OCI-LY1 (cell line): ENCODE results near the gene SLC9A1.

Experiments
- H2AFZ ChIP-seq: fragments of 200-600 bp; sonication (generic), shearing (Covaris generic); 2 replicates; pipeline ENCODE4 v1.6.0; 2014; ENCODE audit warnings: antibody characterized with exemption, mild to moderate bottlenecking, low read length
- H3F3A ChIP-seq: fragments of 200-600 bp; sonication (generic), shearing (Covaris generic); 2 replicates; pipeline ENCODE4 v1.6.0; 2014; ENCODE audit warnings: mild to moderate bottlenecking, antibody characterized with exemption, low read length, moderate library complexity; ENCODE audit not compliant: insufficient read depth
- H3K27ac ChIP-seq: fragments of 200-600 bp; sonication (generic); 2 replicates; pipeline ENCODE4 v1.5.1; 2014; ENCODE audit warnings: low read length, mixed run types, mild to moderate bottlenecking, low read depth; ENCODE audit not compliant: poor library complexity, severe bottlenecking
- H3K27me3 ChIP-seq: fragments of 200-600 bp; sonication (generic); 2 replicates; pipeline ENCODE4 v1.6.0; 2014; ENCODE audit warnings: antibody characterized with exemption, mild to moderate bottlenecking, low read length, moderate library complexity; ENCODE audit not compliant: insufficient read depth
- H3K36me3 ChIP-seq: fragments of 200-600 bp; sonication (generic); 2 replicates; pipeline ENCODE4 v1.6.1; 2014; ENCODE audit warnings: mild to moderate bottlenecking, antibody characterized with exemption, low read length, moderate library complexity, mixed read lengths; ENCODE audit not compliant: insufficient read depth
- H3K4me1 ChIP-seq: fragments of 200-600 bp; sonication (generic); 2 replicates; pipeline ENCODE4 v1.5.1; 2014; ENCODE audit warnings: mild to moderate bottlenecking, low read length, moderate library complexity; ENCODE audit not compliant: insufficient read depth, severe bottlenecking
- H3K4me2 ChIP-seq: fragments of 200-600 bp; sonication (generic), shearing (Covaris generic); 2 replicates; pipeline ENCODE4 v1.6.1; 2014; ENCODE audit warnings: low read length
- H3K4me3 ChIP-seq: fragments of 200-600 bp; sonication (generic); 2 replicates; pipeline ENCODE4 v1.5.1; 2014; ENCODE audit warnings: low read length, low read depth, mild to moderate bottlenecking, mixed read lengths; ENCODE audit not compliant: poor library complexity, severe bottlenecking
- H3K79me2 ChIP-seq: fragments of 200-600 bp; shearing (Covaris generic); 2 replicates; pipeline ENCODE4 v1.6.1; 2016; ENCODE audit warnings: mixed run types, low read length, mixed read lengths; ENCODE audit not compliant: insufficient read depth
- H3K9ac ChIP-seq: fragments of 200-600 bp; sonication (generic), shearing (Covaris generic); 2 replicates; pipeline ENCODE4 v1.6.1; 2014; ENCODE audit warnings: mild to moderate bottlenecking, low read length, mixed read lengths
- H3K9me2 ChIP-seq: fragments of 200-600 bp; sonication (generic), shearing (Covaris generic); 2 replicates; pipeline ENCODE4 v1.6.1; 2014; ENCODE audit warnings: low read depth, mild to moderate bottlenecking, low read length, mixed read lengths
- H3K9me3 ChIP-seq: fragments of 200-600 bp; shearing (Covaris generic); 2 replicates; pipeline ENCODE4 v1.6.1; 2014; ENCODE audit warnings: low read length, mixed read lengths
- H4K20me1 ChIP-seq: fragments of 200-600 bp; sonication (generic), shearing (Covaris generic); 2 replicates; pipeline ENCODE4 v1.6.0; 2016; ENCODE audit warnings: mild to moderate bottlenecking, low read length; ENCODE audit not compliant: insufficient read depth
- CTCF ChIP-seq: fragments of 200-600 bp; sonication (generic), shearing (Covaris generic); IDR thresholded peaks from 2 replicates; pipeline ENCODE4 v1.5.1; 2017; ENCODE audit warnings: mild to moderate bottlenecking, antibody characterized with exemption, low read length, moderate library complexity, mixed read lengths
- EZH2 ChIP-seq: fragments of 200-600 bp; sonication (generic), shearing (Covaris generic); IDR thresholded peaks from 2 replicates; pipeline ENCODE4 v1.8.0; 2017; ENCODE audit warnings: borderline replicate concordance, mixed run types, mild to moderate bottlenecking, antibody characterized with exemption, low read length, moderate library complexity, mixed read lengths

Gene SLC9A1

GRCh38 chr1:27132624-27133023 is 22.3 kb downstream of the SLC9A1 start:
- no peak overlapping the region for H3K4me2 ChIP-seq
- no peaks in the 10 kb centered on the region for H3K36me3 ChIP-seq
- H3K79me2 ChIP-seq = no peaks in the 10 kb centered on the region
- no peak overlapping the region for H2AFZ ChIP-seq
- H3K4me3 ChIP-seq = no peak overlapping the region
- H3K27me3 ChIP-seq = no peaks in the 10 kb centered on the region
- no peaks in the 10 kb centered on the region for H4K20me1 ChIP-seq
- H3K27ac ChIP-seq = peak overlapping the region; percentile 34
- H3F3A ChIP-seq = no peaks in the 10 kb centered on the region
- no peaks in the 10 kb centered on the region for H3K9me2 ChIP-seq
- no peak overlapping the region for H3K9ac ChIP-seq
- peaks cover 40% of the 10 kb centered on the region for H3K4me1 ChIP-seq
- H3K9me3 ChIP-seq = no peaks in the 10 kb centered on the region
- no peak for TF ChIP-seq CTCF
- TF ChIP-seq EZH2 = no peak

DNA sequence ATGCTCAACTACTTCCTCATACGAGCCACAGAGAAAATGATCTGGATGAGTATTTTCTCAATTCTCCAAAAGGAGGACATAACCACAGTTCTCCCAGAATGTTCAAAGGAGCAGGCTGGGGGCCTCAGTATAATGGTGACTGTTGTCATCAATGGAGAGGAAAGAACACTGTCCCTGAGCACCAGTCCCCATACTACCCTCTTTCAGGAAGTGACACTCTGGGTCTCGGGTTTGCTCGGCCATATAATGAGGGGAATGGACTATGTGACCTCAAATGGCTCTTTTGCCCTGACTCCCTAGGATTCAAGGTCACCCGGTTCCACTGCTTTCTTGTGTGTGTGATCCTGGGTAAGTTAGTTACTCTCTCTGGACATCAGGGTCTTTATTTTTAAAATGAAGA is 22.8 kb downstream of the SLC9A1 start:
- TF ChIP-seq EZH2 (no peak), CTCF (no peak)
- H2AFZ ChIP-seq = no peak overlapping the region
- no peaks in the 10 kb centered on the region for H3K9me2 ChIP-seq

DNA sequence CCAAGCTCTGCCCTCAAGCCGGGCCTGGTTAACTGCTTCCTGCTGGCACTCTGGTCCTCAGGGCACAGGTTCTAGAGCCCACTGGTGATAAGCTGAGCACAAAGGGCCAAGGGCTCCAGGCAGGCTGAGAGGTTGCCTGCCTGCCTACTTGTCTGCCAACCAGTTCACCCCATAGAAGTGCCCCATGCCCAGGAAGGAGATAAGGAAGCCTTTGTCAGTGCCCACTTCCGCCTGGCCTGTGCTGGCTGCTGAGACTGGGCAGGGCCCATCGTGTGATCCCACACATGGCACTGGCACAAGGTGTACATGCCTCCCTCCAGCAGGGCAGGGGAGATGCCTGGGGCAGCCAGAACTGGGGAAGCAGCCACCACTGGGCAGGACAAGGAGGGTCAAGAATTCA is 24.1 kb downstream of the SLC9A1 start:
- Histone ChIP-seq H2AFZ (no peak overlapping the region), H4K20me1 (no peaks in the 10 kb centered on the region), H3K9me2 (no peaks in the 10 kb centered on the region), H3K27me3 (no peaks in the 10 kb centered on the region), H3K79me2 (no peaks in the 10 kb centered on the region), H3K4me2 (no peak overlapping the region), H3K9ac (no peak overlapping the region), H3K9me3 (no peaks in the 10 kb centered on the region), H3K4me3 (no peak overlapping the region), H3K36me3 (peaks cover 4% of the 10 kb centered on the region; the same call in 1 of the 2 replicates), H3F3A (no peaks in the 10 kb centered on the region), H3K27ac (no peak overlapping the region), H3K4me1 (peaks cover 22% of the 10 kb centered on the region)
- TF ChIP-seq CTCF (no peak), EZH2 (no peak)

More for the DNA sequence above, 22.8 kb downstream of the SLC9A1 start:
- no peaks in the 10 kb centered on the region for H3K27me3 ChIP-seq
- peak overlapping the region; percentile 34 for H3K27ac ChIP-seq
- no peak overlapping the region; the same call in 1 of the 2 replicates for H3K4me2 ChIP-seq
- H4K20me1 ChIP-seq = no peaks in the 10 kb centered on the region
- H3K9ac ChIP-seq = no peak overlapping the region
- H3K4me1 ChIP-seq = peaks cover 35% of the 10 kb centered on the region
- no peaks in the 10 kb centered on the region for H3K36me3 ChIP-seq
- no peaks in the 10 kb centered on the region for H3K9me3 ChIP-seq
- no peaks in the 10 kb centered on the region for H3K79me2 ChIP-seq
- no peaks in the 10 kb centered on the region for H3F3A ChIP-seq
- no peak overlapping the region for H3K4me3 ChIP-seq
